MM.1S (cell line): ENCODE measurements around the gene GRIK3.

Experiments used
- DNase-seq: peaks from one replicate; pipeline ENCODE4 v3.0.0-alpha.2; 2015
- H2AFZ ChIP-seq: fragments of 300-600 bp; sonication (generic); 2 replicates; pipeline ENCODE4 v1.6.0; 2016; ENCODE audit warnings: antibody characterized with exemption, low read length
- H3F3A ChIP-seq: fragments of 300-600 bp; sonication (generic); 2 replicates; pipeline ENCODE4 v1.6.1; 2016; ENCODE audit warnings: mild to moderate bottlenecking, antibody characterized with exemption, low read length, moderate library complexity, mixed read lengths; ENCODE audit not compliant: insufficient read depth
- H3K27ac ChIP-seq: fragments of 300-600 bp; sonication (generic); 2 replicates; pipeline ENCODE4 v1.5.1; 2016; ENCODE audit warnings: mild to moderate bottlenecking, low read length
- H3K27me3 ChIP-seq: fragments of 300-600 bp; sonication (generic); replicated peaks from 2 replicates; pipeline ENCODE4 v1.6.0; 2016; ENCODE audit warnings: low read length; ENCODE audit not compliant: insufficient read depth
- H3K36me3 ChIP-seq: fragments of 300-600 bp; sonication (generic); replicated peaks from 2 replicates; pipeline ENCODE4 v1.6.1; 2016; ENCODE audit warnings: mild to moderate bottlenecking, low read length, mixed read lengths; ENCODE audit not compliant: insufficient read depth
- H3K4me1 ChIP-seq: fragments of 300-600 bp; sonication (generic); 2 replicates; pipeline ENCODE4 v1.6.1; 2016; ENCODE audit warnings: low read length, mixed read lengths
- H3K4me2 ChIP-seq: fragments of 300-600 bp; sonication (generic); 2 replicates; pipeline ENCODE4 v1.6.0; 2016; ENCODE audit warnings: low read depth, low read length
- H3K4me3 ChIP-seq: fragments of 300-600 bp; sonication (generic); 2 replicates; pipeline ENCODE4 v1.5.1; 2016; ENCODE audit warnings: low read length, mixed read lengths
- H3K79me2 ChIP-seq: fragments of 300-600 bp; sonication (generic); 2 replicates; pipeline ENCODE4 v1.6.1; 2016; ENCODE audit warnings: mixed run types, low read length, mixed read lengths
- H3K9ac ChIP-seq: fragments of 300-600 bp; sonication (generic); 2 replicates; pipeline ENCODE4 v1.6.1; 2016; ENCODE audit warnings: low read length, mixed read lengths
- H3K9me2 ChIP-seq: fragments of 300-600 bp; sonication (generic); replicated peaks from 2 replicates; pipeline ENCODE4 v1.6.1; 2016; ENCODE audit warnings: mild to moderate bottlenecking, low read length, mixed read lengths; ENCODE audit not compliant: insufficient read depth
- H3K9me3 ChIP-seq: fragments of 300-600 bp; sonication (generic); replicated peaks from 2 replicates; pipeline ENCODE4 v1.6.1; 2016; ENCODE audit warnings: mild to moderate bottlenecking, low read length, mixed read lengths; ENCODE audit not compliant: insufficient read depth
- H4K20me1 ChIP-seq: fragments of 300-600 bp; sonication (generic); 2 replicates; pipeline ENCODE4 v1.6.1; 2016; ENCODE audit warnings: mild to moderate bottlenecking, low read length, moderate library complexity, mixed read lengths; ENCODE audit not compliant: insufficient read depth
- EZH2 ChIP-seq: fragments of 300-600 bp; sonication (generic); optimal IDR thresholded peaks from 2 replicates; pipeline ENCODE3; 2017; ENCODE audit warnings: low read depth, mild to moderate bottlenecking, antibody characterized with exemption, low read length, mixed read lengths
- EZH2phosphoT487 ChIP-seq: fragments of 300-600 bp; sonication (generic); IDR thresholded peaks from 2 replicates; pipeline ENCODE4 v1.6.1; 2018; ENCODE audit warnings: antibody characterized with exemption, low read length
- TF ChIP-seq, protein P1 (sequence below): fragments of 300-600 bp; sonication (generic); IDR thresholded peaks from 2 replicates; pipeline ENCODE4 v1.5.1; 2016; ENCODE audit warnings: antibody characterized with exemption, low read length, mixed read lengths

Gene GRIK3

DNA sequence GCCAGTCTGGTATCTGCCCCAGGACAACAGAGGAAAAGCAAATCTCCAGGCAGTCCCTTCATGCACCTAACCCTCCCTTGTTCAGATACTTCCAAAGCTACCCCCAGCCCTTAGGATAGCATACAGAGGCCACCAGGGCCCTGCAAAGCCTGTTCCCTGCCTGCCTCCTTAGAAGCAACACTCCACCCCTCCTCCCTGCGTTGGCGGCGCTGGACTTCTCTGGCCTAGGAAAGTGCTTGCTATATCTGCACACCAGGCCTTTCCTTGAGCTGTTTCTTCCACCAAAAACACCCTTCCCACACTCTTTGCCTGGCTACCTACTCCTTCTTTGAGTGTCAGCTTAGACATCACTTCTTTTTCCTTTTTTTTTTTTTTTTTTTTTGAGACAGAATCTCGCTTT, 61.3 kb downstream of the GRIK3 start:
- H3K9me2 ChIP-seq = no peaks in the 10 kb centered on the region
- H3F3A ChIP-seq = no peaks in the 10 kb centered on the region
- H3K27ac ChIP-seq = no peak overlapping the region
- no peaks in the 10 kb centered on the region for H4K20me1 ChIP-seq
- TF ChIP-seq, protein P1, sequence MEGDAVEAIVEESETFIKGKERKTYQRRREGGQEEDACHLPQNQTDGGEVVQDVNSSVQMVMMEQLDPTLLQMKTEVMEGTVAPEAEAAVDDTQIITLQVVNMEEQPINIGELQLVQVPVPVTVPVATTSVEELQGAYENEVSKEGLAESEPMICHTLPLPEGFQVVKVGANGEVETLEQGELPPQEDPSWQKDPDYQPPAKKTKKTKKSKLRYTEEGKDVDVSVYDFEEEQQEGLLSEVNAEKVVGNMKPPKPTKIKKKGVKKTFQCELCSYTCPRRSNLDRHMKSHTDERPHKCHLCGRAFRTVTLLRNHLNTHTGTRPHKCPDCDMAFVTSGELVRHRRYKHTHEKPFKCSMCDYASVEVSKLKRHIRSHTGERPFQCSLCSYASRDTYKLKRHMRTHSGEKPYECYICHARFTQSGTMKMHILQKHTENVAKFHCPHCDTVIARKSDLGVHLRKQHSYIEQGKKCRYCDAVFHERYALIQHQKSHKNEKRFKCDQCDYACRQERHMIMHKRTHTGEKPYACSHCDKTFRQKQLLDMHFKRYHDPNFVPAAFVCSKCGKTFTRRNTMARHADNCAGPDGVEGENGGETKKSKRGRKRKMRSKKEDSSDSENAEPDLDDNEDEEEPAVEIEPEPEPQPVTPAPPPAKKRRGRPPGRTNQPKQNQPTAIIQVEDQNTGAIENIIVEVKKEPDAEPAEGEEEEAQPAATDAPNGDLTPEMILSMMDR = no peak
- no peak for TF ChIP-seq EZH2
- no peak for TF ChIP-seq EZH2phosphoT487
- no peak overlapping the region for H3K4me2 ChIP-seq
- no peak overlapping the region for H3K4me3 ChIP-seq
- no peak overlapping the region for H3K9ac ChIP-seq
- no peaks in the 10 kb centered on the region for H3K4me1 ChIP-seq
- H3K79me2 ChIP-seq = no peaks in the 10 kb centered on the region
- no peak overlapping the region for H2AFZ ChIP-seq
- peaks cover 70% of the 10 kb centered on the region for H3K27me3 ChIP-seq
- DNase-seq = no peak
- H3K36me3 ChIP-seq = no peaks in the 10 kb centered on the region
- no peaks in the 10 kb centered on the region for H3K9me3 ChIP-seq

DNA sequence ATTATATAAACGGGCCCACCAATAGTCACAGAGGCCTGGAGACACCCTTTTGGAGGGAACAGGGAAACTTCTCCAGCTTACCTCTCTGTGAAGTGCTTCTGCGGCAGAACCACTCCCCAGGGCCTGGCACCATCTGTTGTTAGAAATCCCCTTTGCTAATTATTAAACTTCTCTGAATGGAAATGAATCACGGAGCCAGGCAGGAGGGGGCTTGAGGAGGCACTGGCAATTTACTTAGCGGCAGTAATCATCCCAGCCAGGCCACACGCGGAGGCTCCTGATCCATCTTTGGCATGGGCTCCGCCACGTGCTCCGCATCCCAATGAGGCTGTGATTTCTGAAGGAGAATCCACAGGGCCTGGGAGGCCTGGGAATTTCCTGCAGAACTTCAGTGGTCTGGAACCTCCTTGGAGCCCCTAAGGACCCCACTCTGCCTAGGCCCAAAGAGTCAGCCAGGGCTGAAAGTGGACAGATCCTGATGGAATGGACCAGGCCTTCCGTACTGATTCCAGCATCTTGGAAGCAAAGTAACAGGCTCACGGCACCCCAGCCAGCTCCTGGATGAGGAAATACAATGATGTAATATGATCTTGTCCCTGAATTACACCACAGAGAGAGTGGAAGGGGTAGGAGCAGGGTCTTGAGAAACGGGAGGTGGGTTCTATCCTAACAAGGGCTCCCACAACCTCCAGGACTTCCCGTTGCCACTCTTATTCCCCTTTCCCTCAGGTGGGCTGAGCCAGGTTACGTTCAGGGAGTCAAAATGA, 62.3 kb downstream of the GRIK3 start:
- Histone ChIP-seq H3K4me3 (no peak overlapping the region), H3K27ac (no peak overlapping the region), H3K9me2 (no peaks in the 10 kb centered on the region), H2AFZ (no peak overlapping the region), H3K4me1 (no peaks in the 10 kb centered on the region), H4K20me1 (no peaks in the 10 kb centered on the region), H3F3A (no peaks in the 10 kb centered on the region), H3K9ac (no peak overlapping the region), H3K79me2 (no peaks in the 10 kb centered on the region), H3K36me3 (no peaks in the 10 kb centered on the region), H3K4me2 (no peak overlapping the region), H3K27me3 (peaks cover 61% of the 10 kb centered on the region), H3K9me3 (no peaks in the 10 kb centered on the region)
- no peak for DNase-seq
- TF ChIP-seq, protein P1 = no peak
- TF ChIP-seq EZH2 (no peak), EZH2phosphoT487 (no peak)

DNA sequence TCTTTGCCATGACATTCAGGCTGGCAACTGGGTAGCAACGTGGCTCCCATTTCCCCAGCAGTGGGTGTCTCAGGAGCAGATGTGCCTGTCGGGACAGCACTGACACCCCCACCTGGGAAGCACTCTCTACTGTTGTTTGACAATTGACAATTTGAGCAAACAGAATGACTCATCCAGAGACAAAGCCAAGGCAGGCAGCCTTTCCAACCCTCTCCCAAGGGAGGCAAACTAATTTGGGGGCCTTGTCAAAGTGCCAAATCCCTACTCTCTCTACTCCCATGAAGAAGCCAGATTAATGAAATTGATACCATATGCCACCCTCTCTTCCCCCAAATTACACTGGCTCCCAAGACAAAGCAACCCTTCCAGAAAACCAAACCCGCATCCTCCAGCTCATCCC, 65.6 kb downstream of the GRIK3 start:
- no peaks in the 10 kb centered on the region for H3K36me3 ChIP-seq
- no peaks in the 10 kb centered on the region for H4K20me1 ChIP-seq
- no peak overlapping the region for H2AFZ ChIP-seq
- H3K9me3 ChIP-seq = no peaks in the 10 kb centered on the region
- H3F3A ChIP-seq = no peaks in the 10 kb centered on the region
- H3K4me1 ChIP-seq = no peaks in the 10 kb centered on the region
- no peak overlapping the region for H3K4me2 ChIP-seq
- H3K27me3 ChIP-seq = peaks cover 48% of the 10 kb centered on the region
- no peaks in the 10 kb centered on the region for H3K9me2 ChIP-seq
- no peaks in the 10 kb centered on the region for H3K79me2 ChIP-seq
- no peak for DNase-seq
- no peak overlapping the region for H3K4me3 ChIP-seq
- no peak overlapping the region for H3K9ac ChIP-seq
- TF ChIP-seq EZH2 (no peak), EZH2phosphoT487 (no peak)
- TF ChIP-seq, protein P1 = no peak
- no peak overlapping the region for H3K27ac ChIP-seq
